ENCODE results near the gene GPR156. TPM values are rescaled to one million over a fixed set of nuclear protein-coding genes. Genes with fewer than 3 reads are reported as not detected.
"Not testable (repeated sequence)": the region's sequence is repeated elsewhere in the genome, so short reads cannot be mapped to it uniquely, and the experiment has no call there.

The GPR156 gene
- total RNA-seq, 1 experiment from 2014 or later: 3.1 TPM

- POLR2A ChIA-PET: interaction anchor here (0.7 kb wide), 1 partner anchor 39 kb away, joined by 11 read pairs; no protein-coding TSS in a partner anchor
- CTCF ChIA-PET: no interaction called here
- H3K4me3 Mint-ChIP-seq (ENCODE audit: unreplicated experiment): no peak overlapping the region
Measured at GRCh38 chr3:120326784-120327183, 41.8 kb upstream of the GPR156 start.

GRCh38 chr3:120324190-120324589 is 39.2 kb upstream of the GPR156 start:
- Histone ChIP-seq H3K36me3 (ENCODE audit: control insufficient read depth, insufficient read depth, low read length) (no peaks in the 10 kb centered on the region), H3K4me3 (ENCODE audit: low read depth, low read length) (no peak overlapping the region), H3K4me1 (no peaks in the 10 kb centered on the region), H3K27me3 (replicated peaks; ENCODE audit: control insufficient read depth, insufficient read depth, low read length) (no peaks in the 10 kb centered on the region), H3K9me3 (no peaks in the 10 kb centered on the region)
- no peak for DNase-seq
- intact Hi-C loops (cut with micrococcal nuclease; ENCODE audit: unreplicated experiment): no loop called here
- no TSS peak for BruUV-seq (replicated peaks)
- no peak for TF ChIP-seq CTCF (IDR thresholded peaks at IDR 0.05; ENCODE audit: insufficient read depth in 1 of 2, low read depth in 1 of 2, low read length in 1 of 2, severe bottlenecking in 1 of 2, unreplicated experiment in 1 of 2)
- H3K27ac Mint-ChIP-seq (ENCODE audit: unreplicated experiment): no peak overlapping the region
- no peaks in the 10 kb centered on the region for H3K27me3 Mint-ChIP-seq (ENCODE audit: insufficient read depth, unreplicated experiment)
- POLR2A ChIA-PET: no interaction called here
- peaks cover 26% of the 10 kb centered on the region for H3K36me3 Mint-ChIP-seq (ENCODE audit: insufficient read depth, unreplicated experiment)
- no peak overlapping the region for H3K4me3 Mint-ChIP-seq (ENCODE audit: unreplicated experiment)
- H3K9me3 Mint-ChIP-seq (ENCODE audit: unreplicated experiment): no peaks in the 10 kb centered on the region
- CTCF ChIA-PET: no interaction called here
- H3K4me1 Mint-ChIP-seq (ENCODE audit: low read depth, unreplicated experiment): no peaks in the 10 kb centered on the region

More at GRCh38 chr3:120326784-120327183, 41.8 kb upstream of the GPR156 start:
- DNase-seq: no peak
- H3K4me1 Mint-ChIP-seq (ENCODE audit: low read depth, unreplicated experiment): no peaks in the 10 kb centered on the region
- H3K27ac Mint-ChIP-seq (ENCODE audit: unreplicated experiment): no peak overlapping the region
- Histone ChIP-seq H3K4me3 (ENCODE audit: low read depth, low read length) (no peak overlapping the region), H3K27me3 (replicated peaks; ENCODE audit: control insufficient read depth, insufficient read depth, low read length) (no peaks in the 10 kb centered on the region), H3K4me1 (no peaks in the 10 kb centered on the region), H3K9me3 (no peaks in the 10 kb centered on the region), H3K36me3 (ENCODE audit: control insufficient read depth, insufficient read depth, low read length) (no peaks in the 10 kb centered on the region)
- peaks cover 24% of the 10 kb centered on the region for H3K36me3 Mint-ChIP-seq (ENCODE audit: insufficient read depth, unreplicated experiment)
- no TSS peak for BruUV-seq (replicated peaks)
- no peaks in the 10 kb centered on the region for H3K9me3 Mint-ChIP-seq (ENCODE audit: unreplicated experiment)
- intact Hi-C loops (cut with micrococcal nuclease; ENCODE audit: unreplicated experiment): no loop called here
- no peaks in the 10 kb centered on the region for H3K27me3 Mint-ChIP-seq (ENCODE audit: insufficient read depth, unreplicated experiment)
- TF ChIP-seq CTCF (IDR thresholded peaks at IDR 0.05; ENCODE audit: insufficient read depth in 1 of 2, low read depth in 1 of 2, low read length in 1 of 2, severe bottlenecking in 1 of 2, unreplicated experiment in 1 of 2): no peak

- H3K4me1 Mint-ChIP-seq (ENCODE audit: low read depth, unreplicated experiment); intact Hi-C loops (cut with micrococcal nuclease; ENCODE audit: unreplicated experiment); H3K36me3 ChIP-seq (ENCODE audit: control insufficient read depth, insufficient read depth, low read length); CTCF ChIA-PET; BruUV-seq (replicated peaks); H3K9me3 Mint-ChIP-seq (ENCODE audit: unreplicated experiment); H3K4me3 Mint-ChIP-seq (ENCODE audit: unreplicated experiment); H3K27me3 Mint-ChIP-seq (ENCODE audit: insufficient read depth, unreplicated experiment); H3K27me3 ChIP-seq (replicated peaks; ENCODE audit: control insufficient read depth, insufficient read depth, low read length); H3K4me3 ChIP-seq (ENCODE audit: low read depth, low read length); H3K9me3 ChIP-seq; H3K4me1 ChIP-seq; H3K27ac Mint-ChIP-seq (ENCODE audit: unreplicated experiment); POLR2A ChIA-PET; DNase-seq: not testable (repeated sequence)
- peaks cover 26% of the 10 kb centered on the region for H3K36me3 Mint-ChIP-seq (ENCODE audit: insufficient read depth, unreplicated experiment)
Measured at GRCh38 chr3:120323761-120324160, 38.7 kb upstream of the GPR156 start.
